ENCODE results near the gene TMEM11.

GRCh38 chr17:21215935-21216334, 2.0 kb upstream of the TMEM11 start:
- no peak for TF ChIP-seq RXRA (IDR thresholded peaks at IDR 0.05)
- no peak for TF ChIP-seq MAX (IDR thresholded peaks at IDR 0.05)
- no peak for TF ChIP-seq CTCF (IDR thresholded peaks at IDR 0.05; ENCODE audit: low read depth, low read length, missing input control)
- TF ChIP-seq TAF1 (conservative IDR thresholded peaks at IDR 0.05) = no peak
- TF ChIP-seq JUND (IDR thresholded peaks at IDR 0.05) = no peak
- TF ChIP-seq SP1 (IDR thresholded peaks at IDR 0.05) = no peak
- TF ChIP-seq REST (IDR thresholded peaks at IDR 0.05) = no peak
- TF ChIP-seq FOXA1 (IDR thresholded peaks at IDR 0.05) = no peak
- TF ChIP-seq ATF3 (IDR thresholded peaks at IDR 0.05) = no peak
- no peak for TF ChIP-seq RAD21 (IDR thresholded peaks at IDR 0.05)
- TF ChIP-seq EGR1 (IDR thresholded peaks at IDR 0.05; ENCODE audit: low read depth in 2 of 2) = no peak
- no peak for TF ChIP-seq YY1 (IDR thresholded peaks at IDR 0.05)
- no peak for TF ChIP-seq NR2F2 (IDR thresholded peaks at IDR 0.05)

Measured in liver (tissue), 3 donors.